ENCODE results near the gene IRAG1. TPM values are rescaled to one million over a fixed set of nuclear protein-coding genes. Genes with fewer than 3 reads are reported as not detected.

IRAG1 gene
- total and polyA plus RNA-seq, 4 experiments from 2014 or later = not detected

DNA sequence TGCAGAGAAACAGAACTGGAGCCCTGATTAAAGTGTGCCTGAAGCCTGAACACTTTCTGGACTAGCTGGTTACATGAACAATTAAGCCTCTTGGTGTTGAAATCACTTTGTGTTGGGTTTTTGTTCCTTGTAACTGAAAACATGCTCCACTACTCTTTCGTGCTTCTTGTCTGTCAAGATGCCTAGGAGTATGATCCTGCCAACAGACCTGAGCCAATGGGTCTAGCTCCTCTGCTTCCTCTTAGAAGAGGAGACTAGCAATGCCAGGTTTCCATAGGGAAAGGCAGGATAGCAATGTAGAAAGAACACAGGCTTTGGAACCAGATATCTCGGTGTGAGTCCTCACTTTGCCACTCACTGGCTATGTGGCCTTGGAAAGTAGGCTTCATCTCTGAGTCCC lies 40.3 kb downstream of the IRAG1 start:
- Mint-ChIP-seq H3K36me3 (no peaks in the 10 kb centered on the region), H3K4me3 (no peak overlapping the region), H3K4me1 (no peaks in the 10 kb centered on the region), H3K27me3 (no peaks in the 10 kb centered on the region), H3K27ac (no peak overlapping the region), H3K9me3 (no peaks in the 10 kb centered on the region)
- no peak overlapping the region for H3K27ac ChIP-seq (ENCODE audit: low read depth, low read length)
- ChIA-PET POLR2A (ENCODE audit: partially characterized antibody) (interaction anchor here (1.2 to 2.1 kb wide), 2 partner anchors 112 to 240 kb away, joined by 4 to 9 read pairs; partner anchors contain the start of gene RNF141), CTCF (ENCODE audit: partially characterized antibody) (interaction anchor here (0.5 to 11.0 kb wide), 20 partner anchors 8 to 285 kb away, joined by 3 to 260 read pairs (median 4); partner anchors contain the start of gene RNF141)
- H3K4me3 ChIP-seq (ENCODE audit: low read length in 2 of 2) = no peak overlapping the region
- intact Hi-C loops (cut with micrococcal nuclease) = no loop called here
- no peaks in the 10 kb centered on the region for H3K27me3 ChIP-seq (ENCODE audit: insufficient read depth, low read length)
- no peaks in the 10 kb centered on the region for H3K36me3 ChIP-seq (ENCODE audit: insufficient read depth, low read length)
- no peaks in the 10 kb centered on the region for H3K4me1 ChIP-seq (ENCODE audit: insufficient read depth, low read length)
- DNase-seq = no peak
- H3K9me3 ChIP-seq (ENCODE audit: control insufficient read depth in 1 of 2, low read length in 2 of 2) = no peaks in the 10 kb centered on the region

GRCh38 chr11:10651656-10652361 lies 41.7 kb downstream of the IRAG1 start:
- no peaks in the 10 kb centered on the region for H3K9me3 ChIP-seq (ENCODE audit: control insufficient read depth in 1 of 2, low read length in 2 of 2)
- Mint-ChIP-seq H3K4me1 (no peaks in the 10 kb centered on the region), H3K27me3 (no peaks in the 10 kb centered on the region), H3K27ac (no peak overlapping the region), H3K36me3 (no peaks in the 10 kb centered on the region), H3K9me3 (no peaks in the 10 kb centered on the region), H3K4me3 (no peak overlapping the region)
- intact Hi-C loops (cut with micrococcal nuclease) = no loop called here
- POLR2A ChIA-PET (ENCODE audit: partially characterized antibody) = no interaction called here
- H3K4me3 ChIP-seq (ENCODE audit: low read length in 2 of 2) = no peak overlapping the region
- no peaks in the 10 kb centered on the region for H3K36me3 ChIP-seq (ENCODE audit: insufficient read depth, low read length)
- H3K27ac ChIP-seq (ENCODE audit: low read depth, low read length) = no peak overlapping the region
- no peak for DNase-seq
- no peaks in the 10 kb centered on the region for H3K27me3 ChIP-seq (ENCODE audit: insufficient read depth, low read length)
- no peaks in the 10 kb centered on the region for H3K4me1 ChIP-seq (ENCODE audit: insufficient read depth, low read length)
- CTCF ChIA-PET (ENCODE audit: partially characterized antibody) = interaction anchor here (1.2 to 11.0 kb wide), 8 partner anchors 7 to 250 kb away, joined by 3 to 260 read pairs (median 11); no protein-coding TSS in a partner anchor

DNA sequence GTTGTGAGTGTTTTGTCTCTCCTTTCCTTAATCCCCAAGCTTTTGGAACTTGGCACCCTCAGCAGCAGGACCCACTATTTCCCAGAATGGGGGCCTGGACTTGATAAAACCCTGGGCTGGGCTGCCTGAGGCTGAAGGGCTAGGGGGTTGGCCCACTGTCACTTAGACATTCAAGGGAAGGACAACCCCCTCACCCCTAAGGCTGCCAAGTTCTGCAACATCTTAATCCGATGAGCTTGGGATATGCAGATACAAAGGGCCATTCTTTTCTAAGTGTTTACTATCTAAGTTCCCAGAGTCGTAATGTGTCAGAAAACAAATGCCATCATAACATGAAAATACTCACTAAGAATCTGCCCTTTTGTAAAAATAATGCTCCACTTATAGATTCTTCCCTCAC lies 42.9 kb downstream of the IRAG1 start:
- Histone ChIP-seq H3K27me3 (ENCODE audit: insufficient read depth, low read length) (no peaks in the 10 kb centered on the region), H3K4me3 (ENCODE audit: low read length in 2 of 2) (no peak overlapping the region), H3K9me3 (ENCODE audit: control insufficient read depth in 1 of 2, low read length in 2 of 2) (no peaks in the 10 kb centered on the region), H3K4me1 (ENCODE audit: insufficient read depth, low read length) (no peaks in the 10 kb centered on the region), H3K36me3 (ENCODE audit: insufficient read depth, low read length) (no peaks in the 10 kb centered on the region), H3K27ac (ENCODE audit: low read depth, low read length) (no peak overlapping the region)
- H3K27ac Mint-ChIP-seq = no peak overlapping the region
- no peaks in the 10 kb centered on the region for H3K36me3 Mint-ChIP-seq
- H3K4me1 Mint-ChIP-seq = no peaks in the 10 kb centered on the region
- no peak for DNase-seq
- POLR2A ChIA-PET (ENCODE audit: partially characterized antibody) = no interaction called here
- peaks cover 0 to 1% of the 10 kb centered on the region in 2 donors for H3K27me3 Mint-ChIP-seq
- CTCF ChIA-PET (ENCODE audit: partially characterized antibody) = interaction anchor here (1.0 to 11.0 kb wide), 5 partner anchors 239 to 255 kb away, joined by 3 to 260 read pairs (median 5); no protein-coding TSS in a partner anchor
- H3K4me3 Mint-ChIP-seq = no peak overlapping the region
- H3K9me3 Mint-ChIP-seq = no peaks in the 10 kb centered on the region
- intact Hi-C loops (cut with micrococcal nuclease) = no loop called here

- intact Hi-C loops (cut with micrococcal nuclease) = no loop called here
- POLR2A ChIA-PET (ENCODE audit: partially characterized antibody) = no interaction called here
- H3K27ac ChIP-seq (ENCODE audit: low read depth, low read length) = no peak overlapping the region
These were observed 43.4 kb downstream of the IRAG1 start for GRCh38 chr11:10650166-10650565.

DNA sequence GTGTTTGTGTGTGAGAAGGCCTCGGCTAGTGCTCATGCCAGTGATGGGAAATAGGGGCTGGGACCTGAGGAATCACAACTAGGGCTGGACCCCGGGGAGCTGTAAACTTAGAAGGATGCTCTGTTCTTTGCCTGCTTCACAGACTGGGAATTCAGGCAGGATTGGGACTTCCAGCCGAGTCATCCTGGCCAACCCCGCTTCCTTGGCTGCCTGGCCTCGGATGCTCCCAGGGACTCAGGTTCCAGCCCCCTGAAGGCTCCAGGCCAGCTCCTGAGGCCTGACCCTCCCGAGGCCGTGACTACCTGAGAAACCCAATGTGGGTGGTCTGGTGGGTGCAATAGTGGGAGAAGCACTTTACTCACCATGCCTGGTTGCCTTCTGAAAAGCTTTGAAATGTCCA lies 44.7 kb downstream of the IRAG1 start:
- Mint-ChIP-seq H3K36me3 (no peaks in the 10 kb centered on the region), H3K4me1 (no peaks in the 10 kb centered on the region), H3K27me3 (peaks cover 0 to 1% of the 10 kb centered on the region in 2 donors), H3K4me3 (no peak overlapping the region), H3K9me3 (no peaks in the 10 kb centered on the region), H3K27ac (peak overlapping the region in 1 of 7 donors; percentile 26)
- DNase-seq = no peak
- Histone ChIP-seq H3K4me3 (ENCODE audit: low read length in 2 of 2) (no peak overlapping the region), H3K27ac (ENCODE audit: low read depth, low read length) (no peak overlapping the region), H3K9me3 (ENCODE audit: control insufficient read depth in 1 of 2, low read length in 2 of 2) (no peaks in the 10 kb centered on the region), H3K4me1 (ENCODE audit: insufficient read depth, low read length) (no peaks in the 10 kb centered on the region), H3K27me3 (ENCODE audit: insufficient read depth, low read length) (no peaks in the 10 kb centered on the region), H3K36me3 (ENCODE audit: insufficient read depth, low read length) (no peaks in the 10 kb centered on the region)
- POLR2A ChIA-PET (ENCODE audit: partially characterized antibody) = no interaction called here
- intact Hi-C loops (cut with micrococcal nuclease) = no loop called here
- CTCF ChIA-PET (ENCODE audit: partially characterized antibody) = interaction anchor here (2.0 to 11.0 kb wide), 2 partner anchors 238 to 243 kb away, joined by 9 to 260 read pairs; no protein-coding TSS in a partner anchor

More at GRCh38 chr11:10650166-10650565, 43.4 kb downstream of the IRAG1 start:
- no peaks in the 10 kb centered on the region for H3K9me3 ChIP-seq (ENCODE audit: control insufficient read depth in 1 of 2, low read length in 2 of 2)
- no peaks in the 10 kb centered on the region for H3K4me1 ChIP-seq (ENCODE audit: insufficient read depth, low read length)
- H3K27me3 ChIP-seq (ENCODE audit: insufficient read depth, low read length) = no peaks in the 10 kb centered on the region
- CTCF ChIA-PET (ENCODE audit: partially characterized antibody) = interaction anchor here (1.7 to 11.0 kb wide), 4 partner anchors 239 to 249 kb away, joined by 3 to 260 read pairs (median 50); no protein-coding TSS in a partner anchor
- no peak for DNase-seq
- no peak overlapping the region for H3K4me3 ChIP-seq (ENCODE audit: low read length in 2 of 2)
- no peaks in the 10 kb centered on the region for H3K36me3 ChIP-seq (ENCODE audit: insufficient read depth, low read length)
- Mint-ChIP-seq H3K4me3 (no peak overlapping the region), H3K27me3 (peaks cover 0 to 1% of the 10 kb centered on the region in 2 donors), H3K9me3 (no peaks in the 10 kb centered on the region), H3K36me3 (no peaks in the 10 kb centered on the region), H3K4me1 (no peaks in the 10 kb centered on the region), H3K27ac (no peak overlapping the region)

DNA sequence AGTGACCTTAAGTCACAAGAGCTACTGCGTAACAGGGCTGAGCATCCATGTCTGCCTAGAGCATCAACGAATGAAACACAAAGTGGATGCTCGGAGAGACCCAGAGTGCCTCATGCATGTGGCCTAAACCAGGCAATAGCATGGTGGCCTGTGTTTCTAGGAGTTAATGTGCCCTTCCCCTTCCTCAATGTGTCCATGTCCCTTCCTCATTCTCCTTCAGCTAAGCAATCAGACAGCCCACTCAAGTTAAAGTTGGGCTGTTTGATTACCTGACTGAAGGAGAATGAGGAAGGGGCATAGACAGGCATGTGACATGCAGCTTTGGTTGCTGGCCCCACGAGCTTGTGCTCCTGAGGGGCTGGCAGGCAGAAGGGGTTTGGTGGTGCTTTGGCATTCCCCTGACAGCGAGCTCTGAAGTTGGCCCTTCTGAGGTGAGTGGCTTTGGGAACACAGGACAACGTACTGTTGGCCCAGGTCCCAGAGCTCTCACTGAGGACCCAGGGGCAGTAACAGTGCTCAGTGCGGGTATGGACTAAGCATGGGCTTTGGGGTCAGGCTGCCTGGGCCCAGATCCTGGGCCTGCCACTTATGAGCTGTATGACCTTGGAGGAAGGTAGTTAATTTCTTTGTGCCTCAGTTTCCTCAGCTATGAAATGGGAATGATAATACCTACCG lies 46.7 kb downstream of the IRAG1 start:
- Histone ChIP-seq H3K27me3 (ENCODE audit: insufficient read depth, low read length) (no peaks in the 10 kb centered on the region), H3K36me3 (ENCODE audit: insufficient read depth, low read length) (no peaks in the 10 kb centered on the region), H3K4me1 (ENCODE audit: insufficient read depth, low read length) (no peaks in the 10 kb centered on the region), H3K27ac (ENCODE audit: low read depth, low read length) (no peak overlapping the region), H3K9me3 (ENCODE audit: control insufficient read depth in 1 of 2, low read length in 2 of 2) (no peaks in the 10 kb centered on the region), H3K4me3 (ENCODE audit: low read length in 2 of 2) (no peak overlapping the region)
- POLR2A ChIA-PET (ENCODE audit: partially characterized antibody) = no interaction called here
- Mint-ChIP-seq H3K36me3 (no peaks in the 10 kb centered on the region), H3K27me3 (peaks cover 0 to 1% of the 10 kb centered on the region in 2 donors), H3K9me3 (no peaks in the 10 kb centered on the region), H3K27ac (no peak overlapping the region), H3K4me3 (no peak overlapping the region), H3K4me1 (no peaks in the 10 kb centered on the region)
- CTCF ChIA-PET (ENCODE audit: partially characterized antibody) = interaction anchor here (0.9 to 11.0 kb wide), 7 partner anchors 7 to 243 kb away, joined by 3 to 260 read pairs (median 4); partner anchors contain the start of gene RNF141
- intact Hi-C loops (cut with micrococcal nuclease) = no loop called here
- no peak for DNase-seq

DNA sequence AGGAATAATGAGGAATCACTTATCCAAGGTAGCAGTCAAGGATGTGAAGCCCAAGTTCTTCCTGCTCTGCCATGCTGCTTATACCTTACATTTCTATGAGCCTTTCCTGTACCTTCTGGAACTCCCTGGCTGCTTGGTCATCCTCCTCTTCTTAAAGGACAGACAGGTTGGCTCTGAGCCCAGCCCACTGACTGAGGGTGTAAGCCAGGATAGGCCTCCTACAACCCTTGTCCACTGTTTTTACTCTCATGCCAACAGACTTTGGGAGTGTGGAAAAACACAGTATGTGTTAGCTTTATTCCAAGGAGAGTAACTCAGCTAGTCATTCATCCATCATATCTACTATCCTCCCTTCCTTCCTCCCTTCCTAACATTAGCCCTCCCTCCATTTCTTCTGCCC lies 47.5 kb downstream of the IRAG1 start:
- no peak for DNase-seq

More for the DNA sequence above, 47.5 kb downstream of the IRAG1 start:
- H3K27ac Mint-ChIP-seq = peak overlapping the region in 1 of 7 donors; percentile 21
- H3K27me3 Mint-ChIP-seq = peaks cover 0 to 1% of the 10 kb centered on the region in 2 donors
- Histone ChIP-seq H3K36me3 (ENCODE audit: insufficient read depth, low read length) (no peaks in the 10 kb centered on the region), H3K4me1 (ENCODE audit: insufficient read depth, low read length) (no peaks in the 10 kb centered on the region), H3K4me3 (ENCODE audit: low read length in 2 of 2) (no peak overlapping the region), H3K9me3 (ENCODE audit: control insufficient read depth in 1 of 2, low read length in 2 of 2) (no peaks in the 10 kb centered on the region), H3K27me3 (ENCODE audit: insufficient read depth, low read length) (no peaks in the 10 kb centered on the region), H3K27ac (ENCODE audit: low read depth, low read length) (no peak overlapping the region)
- ChIA-PET CTCF (ENCODE audit: partially characterized antibody) (interaction anchor here (0.9 to 11.0 kb wide), 3 partner anchors 8 to 235 kb away, joined by 3 to 260 read pairs (median 17); no protein-coding TSS in a partner anchor), POLR2A (ENCODE audit: partially characterized antibody) (no interaction called here)
- H3K4me3 Mint-ChIP-seq = no peak overlapping the region
- intact Hi-C loops (cut with micrococcal nuclease) = no loop called here
- H3K4me1 Mint-ChIP-seq = no peaks in the 10 kb centered on the region
- no peaks in the 10 kb centered on the region for H3K36me3 Mint-ChIP-seq
- no peaks in the 10 kb centered on the region for H3K9me3 Mint-ChIP-seq
